H1 (cell line): Measurements from ENCODE around the gene RALGDS. TPM values are rescaled to one million over a fixed set of nuclear protein-coding genes. Genes with fewer than 3 reads are reported as not detected.

Source experiments
- CTCF ChIA-PET: fragments of 300-600 bp; sonication (Branson Sonifier 250); formaldehyde crosslinking; loops from one replicate; lab custom pipeline; 2021; ENCODE audit not compliant: partially characterized antibody; lab: Charles Lee
- POLR2A ChIA-PET: fragments of 300-600 bp; sonication (Branson Sonifier 250); formaldehyde crosslinking; loops from one replicate; lab custom pipeline; 2021; ENCODE audit warnings: inconsistent platforms; ENCODE audit not compliant: partially characterized antibody; lab: Charles Lee
- DNase-seq, 2 experiments: peaks; one replicate each; pipeline versions ENCODE4 v3.0.0 to v3.0.0-alpha.2; 2010 to 2022; ENCODE audit warnings: low spot score in 2 of 2, low read depth in 1 of 2, mixed read lengths in 1 of 2
- FAIRE-seq: peaks from 2 replicates; lab custom pipeline; 2011; peaks lifted over from hg19 to GRCh38; lab: Jason Lieb, UNC
- H2AFZ ChIP-seq: 2 replicates; pipeline ENCODE4 v1.8.1; 2012; ENCODE audit warnings: low read length, inconsistent platforms
- H2AK5ac ChIP-seq: 2 replicates; pipeline ENCODE4 v1.6.1; 2013; ENCODE audit warnings: low read depth, low read length
- H2BK120ac ChIP-seq: replicated peaks from 2 replicates; pipeline ENCODE3; 2013; ENCODE audit warnings: low read depth, low read length, inconsistent platforms
- H2BK12ac ChIP-seq: 2 replicates; pipeline ENCODE4 v1.6.1; 2013; ENCODE audit warnings: low read depth, low read length
- H2BK15ac ChIP-seq: 2 replicates; pipeline ENCODE4 v1.6.1; 2013; ENCODE audit warnings: low read length
- H2BK20ac ChIP-seq: 2 replicates; pipeline ENCODE4 v1.6.1; 2013; ENCODE audit warnings: low read length
- H2BK5ac ChIP-seq: 2 replicates; pipeline ENCODE4 v1.6.1; 2013; ENCODE audit warnings: low read depth, low read length
- H3K14ac ChIP-seq: 2 replicates; pipeline ENCODE4 v1.6.1; 2013; ENCODE audit warnings: inconsistent platforms; ENCODE audit not compliant: insufficient read length
- H3K18ac ChIP-seq: 2 replicates; pipeline ENCODE4 v1.6.1; 2013; ENCODE audit warnings: low read length; ENCODE audit errors: extremely low read depth
- H3K23ac ChIP-seq: 2 replicates; pipeline ENCODE4 v1.6.1; 2013; ENCODE audit warnings: inconsistent platforms; ENCODE audit not compliant: insufficient read length
- H3K23me2 ChIP-seq: 2 replicates; pipeline ENCODE4 v1.6.1; 2013; ENCODE audit warnings: low read depth, low read length
- H3K27ac ChIP-seq: 2 replicates; pipeline ENCODE4 v1.6.1; 2011; ENCODE audit warnings: low read depth, low read length, inconsistent platforms
- H3K27me3 ChIP-seq, 4 experiments: replicated peaks in 1 of 4; 1 replicate in 1 of 4; 2 replicates in 3 of 4; pipeline versions ENCODE4 v1.6.1 to v1.8.1; 2011 to 2013; ENCODE audit warnings: low read length in 3 of 4, mild to moderate bottlenecking in 3 of 4, inconsistent platforms in 2 of 4, mixed read lengths in 2 of 4, moderate library complexity in 1 of 4; ENCODE audit not compliant: control insufficient read depth in 3 of 4, insufficient read depth in 3 of 4; ENCODE audit errors: extremely low read depth in 1 of 4
- H3K36me3 ChIP-seq, 4 experiments: 2 replicates each; pipeline versions ENCODE4 v1.6.1 to v1.8.1; 2011 to 2013; ENCODE audit warnings: mild to moderate bottlenecking in 4 of 4, low read length in 3 of 4, moderate library complexity in 2 of 4, control low read depth in 1 of 4, inconsistent platforms in 1 of 4; ENCODE audit not compliant: insufficient read depth in 4 of 4, control insufficient read depth in 2 of 4
- H3K4ac ChIP-seq: replicated peaks from 2 replicates; pipeline ENCODE3; 2013; ENCODE audit warnings: low read length, low read depth, mixed read lengths, inconsistent platforms; ENCODE audit not compliant: insufficient read length
- H3K4me1 ChIP-seq, 4 experiments: replicated peaks in 1 of 4; 1 replicate in 1 of 4; 2 replicates in 3 of 4; pipeline versions ENCODE4 v1.6.1 to v1.8.1; 2011 to 2013; ENCODE audit warnings: low read length in 3 of 4, inconsistent platforms in 2 of 4, mixed read lengths in 1 of 4; ENCODE audit not compliant: insufficient read depth in 4 of 4, control insufficient read depth in 3 of 4
- H3K4me2 ChIP-seq, 2 experiments: 2 replicates each; pipeline versions ENCODE4 v1.6.1 to v1.8.1; 2011 to 2013; ENCODE audit warnings: low read depth in 2 of 2, low read length in 2 of 2, control low read depth in 1 of 2, inconsistent platforms in 1 of 2, mild to moderate bottlenecking in 1 of 2; ENCODE audit not compliant: insufficient read depth in 1 of 2
- H3K4me3 ChIP-seq, 4 experiments: fragments of 200-600, 300-600 bp in 1 of 4; sonication (generic), shearing (Covaris generic), sonication (Bioruptor Twin) in 1 of 4; 2 replicates each; pipeline versions ENCODE4 v1.5.1 to v1.8.1; 2011 to 2016; ENCODE audit warnings: low read length in 4 of 4, low read depth in 3 of 4, control low read depth in 2 of 4, inconsistent platforms in 2 of 4, mild to moderate bottlenecking in 2 of 4, mixed read lengths in 1 of 4, moderate library complexity in 1 of 4; ENCODE audit not compliant: insufficient read depth in 2 of 4; ENCODE audit errors: extremely low read depth in 1 of 4
- H3K56ac ChIP-seq: replicated peaks from 2 replicates; pipeline ENCODE3; 2013; ENCODE audit warnings: low read depth, mild to moderate bottlenecking, mixed read lengths, low read length, inconsistent platforms; ENCODE audit not compliant: insufficient read length
- H3K79me1 ChIP-seq: 2 replicates; pipeline ENCODE4 v1.6.1; 2013; ENCODE audit warnings: low read depth, low read length, control low read depth
- H3K79me2 ChIP-seq, 2 experiments: 2 replicates each; pipeline versions ENCODE4 v1.6.1 to v1.8.1; 2012 to 2013; ENCODE audit warnings: low read length in 2 of 2, mild to moderate bottlenecking in 2 of 2, inconsistent platforms in 1 of 2; ENCODE audit not compliant: insufficient read depth in 2 of 2, control insufficient read depth in 1 of 2
- H3K9ac ChIP-seq, 4 experiments: replicated peaks in 1 of 4; 1 replicate in 1 of 4; 2 replicates in 3 of 4; pipeline versions ENCODE4 v1.6.1 to v1.8.1; 2011 to 2013; ENCODE audit warnings: low read depth in 3 of 4, low read length in 3 of 4, control low read depth in 2 of 4, mild to moderate bottlenecking in 2 of 4, moderate library complexity in 2 of 4, inconsistent platforms in 1 of 4; ENCODE audit errors: extremely low read depth in 1 of 4
- H3K9me3 ChIP-seq, 2 experiments: 2 replicates each; pipeline versions ENCODE4 v1.6.1 to v1.8.1; 2012 to 2013; ENCODE audit warnings: mild to moderate bottlenecking in 2 of 2, moderate library complexity in 2 of 2, control low read depth in 1 of 2, inconsistent platforms in 1 of 2, low read depth in 1 of 2, low read length in 1 of 2, mixed read lengths in 1 of 2; ENCODE audit not compliant: insufficient read depth in 2 of 2
- H4K20me1 ChIP-seq, 2 experiments: replicated peaks in 1 of 2; 2 replicates each; pipeline versions ENCODE3 to v1.8.1; 2011 to 2013; ENCODE audit warnings: inconsistent platforms in 2 of 2, low read length in 2 of 2, mild to moderate bottlenecking in 1 of 2; ENCODE audit not compliant: insufficient read depth in 2 of 2, control insufficient read depth in 1 of 2
- H4K5ac ChIP-seq: 2 replicates; pipeline ENCODE4 v1.6.1; 2013; ENCODE audit warnings: low read length, low read depth, mixed read lengths, inconsistent platforms; ENCODE audit not compliant: insufficient read length
- H4K8ac ChIP-seq: 2 replicates; pipeline ENCODE4 v1.8.0; 2013; ENCODE audit warnings: mild to moderate bottlenecking, moderate library complexity, low read length, inconsistent platforms; ENCODE audit not compliant: insufficient read depth; ENCODE audit errors: extremely low read depth
- H4K91ac ChIP-seq: replicated peaks from 2 replicates; pipeline ENCODE3; 2013; ENCODE audit warnings: low read length, mixed read lengths, inconsistent platforms; ENCODE audit not compliant: insufficient read length
- CEBPB ChIP-seq: IDR thresholded peaks from 2 replicates; pipeline ENCODE4 v1.6.1; 2012; ENCODE audit warnings: low read depth, low read length
- SIN3A ChIP-seq, 2 experiments: IDR thresholded peaks in 1 of 2; conservative IDR thresholded peaks in 1 of 2; 2 replicates each; pipeline ENCODE4 v1.6.1; 2011 to 2012; ENCODE audit warnings: low read length in 2 of 2, improper control_type of control experiment in 1 of 2, low read depth in 1 of 2, mild to moderate bottlenecking in 1 of 2
- WGBS, 2 experiments: shearing (Covaris generic) in 1 of 2; methylation state at CpG; one replicate each; pipeline versions ENCODE4 v1.1.6 to v1.1.7; 2013 to 2015; ENCODE audit warnings: low lambda C conversion rate in 2 of 2, mixed read lengths in 2 of 2, inconsistent platforms in 1 of 2, low coverage in 1 of 2, missing lambda C conversion rate in 1 of 2; ENCODE audit not compliant: insufficient replicate concordance in 2 of 2, insufficient coverage in 1 of 2, insufficient read length in 1 of 2; ENCODE audit errors: extremely low coverage in 1 of 2, missing lambda C conversion rate in 1 of 2; 5-methylcytosine and 5-hydroxymethylcytosine counted together
- polyA plus RNA-seq, 7 experiments: library from polyadenylated mRNA; depleted of rRNA in 3 of 7; stranded (reverse) in 5 of 7; unstranded in 2 of 7; fragments of >200 nt in 5 of 7; fragments of 200-250 nt in 2 of 7; gene quantifications; 1 replicate in 5 of 7; 2 replicates in 1 of 7; 4 replicates in 1 of 7; pipeline versions ENCODE4 v1.2.1 to v1.2.3, GENCODE V29; 2011 to 2013; ENCODE audit warnings: missing spikeins in 2 of 7, mixed read lengths in 2 of 7
- total RNA-seq: library from RNA; stranded (reverse); fragmentation: NEBNext Ultra II Directional; extraction: Animal tissue kit (Norgen Biotek cat#: 25700); gene quantifications from 2 replicates; pipeline ENCODE4 v1.2.1, GENCODE V29; 2021

RALGDS gene
- total and polyA plus RNA-seq, 2 of the 8 experiments (the other 6 are each of a cell fraction or from before 2014, with no cell fraction given): 14.5 to 25.5 TPM

GRCh38 chr9:133059623-133060022, 61.4 kb downstream of the RALGDS start:
- Histone ChIP-seq H2BK20ac (no peak overlapping the region), H3K79me2 (no peaks in the 10 kb centered on the region), H3K27ac (no peak overlapping the region; the same call in 1 of the 2 replicates), H2AK5ac (no peak overlapping the region), H3K27me3 (no peaks in the 10 kb centered on the region), H4K20me1 (peaks cover 0 to 7% of the 10 kb centered on the region in 2 experiments), H3K4me1 (peaks cover 6 to 23% (median 13%) of the 10 kb centered on the region in 4 experiments), H3K9me3 (no peaks in the 10 kb centered on the region), H4K8ac (peak overlapping the region; percentile 14; the same call in 1 of the 2 replicates), H2BK5ac (no peak overlapping the region), H3K18ac (no peak overlapping the region), H3K23me2 (no peaks in the 10 kb centered on the region), H3K4me2 (peak overlapping the region; percentile 13 to 21; a peak in 1 of 4 replicates), H4K91ac (no peak overlapping the region), H2AFZ (no peak overlapping the region), H3K4ac (no peak overlapping the region), H3K9ac (no peak overlapping the region), H4K5ac (no peak overlapping the region), H3K56ac (no peak overlapping the region), H3K14ac (no peak overlapping the region), H2BK12ac (no peak overlapping the region), H3K4me3 (no peak overlapping the region), H2BK120ac (no peak overlapping the region), H2BK15ac (no peak overlapping the region), H3K36me3 (peaks cover 9 to 22% (median 15%) of the 10 kb centered on the region in 4 experiments; a peak in 5 of 8 replicates), H3K79me1 (0 out of 2 replicates have a peak, but pooled peaks cover 2% of the 10 kb centered on the region), H3K23ac (no peak overlapping the region)
- DNase-seq: no peak
- FAIRE-seq: no peak
- ChIA-PET POLR2A (interaction anchor here (0.5 to 1.9 kb wide), 7 partner anchors 11 to 341 kb away, joined by 3 to 7 read pairs (median 4); no protein-coding TSS in a partner anchor), CTCF (interaction anchor here (0.7 to 1.5 kb wide), 9 partner anchors 11 to 87 kb away, joined by 3 to 10 read pairs (median 4); no protein-coding TSS in a partner anchor)
- 58% methylated on average over 7 of the region's 7 CpGs; no CpG with 5 or more reads in 1 of the 2 experiments for WGBS, 2 experiments
- TF ChIP-seq SIN3A (conservative IDR thresholded peaks at IDR 0.05 in 1 of 2, IDR thresholded peaks at IDR 0.05 in 1 of 2; ENCODE audit: low read depth in 1 of 2, low read length in 2 of 2) (no peak), CEBPB (no peak)
